GM18867 (cell line): ENCODE measurements around the gene EMID1.
"Not testable (repeated sequence)": the region's sequence is repeated elsewhere in the genome, so short reads cannot be mapped to it uniquely, and the experiment has no call there.

Experiments used
- ATAC-seq: cut with Tn5 transposase; IDR thresholded peaks from one replicate; pipeline ENCODE4 v1.9.1; 2021; ENCODE audit warnings: mild to moderate bottlenecking, moderate library complexity; ENCODE audit not compliant: unreplicated experiment

EMID1 gene

GRCh38 chr22:29230972-29231875 lies 25.5 kb downstream of the EMID1 start:
- ATAC-seq: no peak

- ATAC-seq: no peak
Observed at GRCh38 chr22:29231971-29232959, 26.6 kb downstream of the EMID1 start.

- no peak for ATAC-seq
Observed at GRCh38 chr22:29233277-29233877, 27.7 kb downstream of the EMID1 start.

- ATAC-seq: not testable (repeated sequence)
Observed at GRCh38 chr22:29240481-29240880, 34.8 kb downstream of the EMID1 start.

- ATAC-seq: no peak
Observed at GRCh38 chr22:29243874-29244446, 38.3 kb downstream of the EMID1 start.

- ATAC-seq: no peak
Observed at GRCh38 chr22:29244785-29245625, 39.3 kb downstream of the EMID1 start.

GRCh38 chr22:29245626-29246385 lies 40.1 kb downstream of the EMID1 start:
- ATAC-seq: no peak

- not testable (repeated sequence) for ATAC-seq
Observed at GRCh38 chr22:29247891-29248290, 42.2 kb downstream of the EMID1 start.

GRCh38 chr22:29251265-29251664 lies 45.6 kb downstream of the EMID1 start:
- no peak for ATAC-seq

GRCh38 chr22:29251981-29252911 lies 46.5 kb downstream of the EMID1 start:
- ATAC-seq: no peak

- ATAC-seq: no peak
Observed at GRCh38 chr22:29253561-29254285, 48.0 kb downstream of the EMID1 start.

- no peak for ATAC-seq
Observed at GRCh38 chr22:29254286-29254660, 48.6 kb downstream of the EMID1 start.

- ATAC-seq: no peak
Observed at GRCh38 chr22:29255064-29255621, 49.4 kb downstream of the EMID1 start.

- ATAC-seq: no peak
Observed at GRCh38 chr22:29256606-29257325, 51.1 kb downstream of the EMID1 start.

- ATAC-seq: no peak
Observed at GRCh38 chr22:29257751-29258181, 52.1 kb downstream of the EMID1 start.
